ENCODE data around the gene GIGYF2. TPM values are rescaled to one million over a fixed set of nuclear protein-coding genes. Genes with fewer than 3 reads are reported as not detected.

Gene GIGYF2
- polyA plus RNA-seq, 1 experiment: 34.6 TPM

GRCh38 chr2:232817756-232818155 is 120.6 kb downstream of the GIGYF2 start:
- POLR2A ChIA-PET: no interaction called here
- H3K27me3 ChIP-seq (ENCODE audit: control insufficient read depth, insufficient read depth, low read length): no peaks in the 10 kb centered on the region
- no peak for DNase-seq (ENCODE audit: low read depth, low spot score)
- CTCF ChIA-PET: no interaction called here
- no peaks in the 10 kb centered on the region for H3K9me3 ChIP-seq (ENCODE audit: control insufficient read depth, insufficient read depth, low read length)
- no peak overlapping the region for H3K27ac ChIP-seq (ENCODE audit: low read depth, low read length)
- no peak for TF ChIP-seq CTCF (IDR thresholded peaks at IDR 0.05; ENCODE audit: low read depth, low read length)
- H3K4me3 ChIP-seq (ENCODE audit: low read depth, low read length): no peak overlapping the region

GRCh38 chr2:232829988-232830387 is 132.9 kb downstream of the GIGYF2 start:
- Histone ChIP-seq H3K9me3 (ENCODE audit: control insufficient read depth, insufficient read depth, low read length) (no peaks in the 10 kb centered on the region), H3K4me3 (ENCODE audit: low read depth, low read length) (no peak overlapping the region), H3K27me3 (ENCODE audit: control insufficient read depth, insufficient read depth, low read length) (no peaks in the 10 kb centered on the region), H3K27ac (ENCODE audit: low read depth, low read length) (no peak overlapping the region)
- no peak for DNase-seq (ENCODE audit: low read depth, low spot score)
- POLR2A ChIA-PET: no interaction called here
- no peak for TF ChIP-seq CTCF (IDR thresholded peaks at IDR 0.05; ENCODE audit: low read depth, low read length)
- CTCF ChIA-PET: interaction anchor here (2.2 kb wide), 1 partner anchor 23 kb away, joined by 5 read pairs; no protein-coding TSS in a partner anchor

DNA sequence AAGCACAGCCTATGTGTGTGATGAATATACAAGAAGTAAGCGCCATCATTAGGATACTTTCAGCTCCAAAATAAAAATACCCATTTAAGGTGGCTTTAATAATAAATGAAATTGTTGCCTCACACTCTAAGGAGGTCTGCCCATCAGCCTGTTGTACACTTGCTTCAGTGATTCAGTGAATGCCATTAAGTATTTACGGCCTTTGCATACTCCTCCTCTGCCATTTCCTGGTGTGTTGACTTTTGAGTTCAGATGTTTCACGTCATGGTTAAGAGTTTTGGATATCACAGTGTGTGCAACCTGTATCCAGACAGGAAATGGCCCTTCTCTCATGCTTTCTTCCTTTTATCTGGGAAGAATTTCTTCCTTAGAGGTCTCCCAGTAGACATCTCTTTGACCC is 134.4 kb downstream of the GIGYF2 start:
- Histone ChIP-seq H3K27me3 (ENCODE audit: control insufficient read depth, insufficient read depth, low read length) (no peaks in the 10 kb centered on the region), H3K9me3 (ENCODE audit: control insufficient read depth, insufficient read depth, low read length) (no peaks in the 10 kb centered on the region), H3K4me3 (ENCODE audit: low read depth, low read length) (no peak overlapping the region), H3K27ac (ENCODE audit: low read depth, low read length) (no peak overlapping the region)
- no peak for DNase-seq (ENCODE audit: low read depth, low spot score)
- POLR2A ChIA-PET: no interaction called here
- TF ChIP-seq CTCF (IDR thresholded peaks at IDR 0.05; ENCODE audit: low read depth, low read length): no peak
- CTCF ChIA-PET: interaction anchor here (0.5 to 2.2 kb wide), 3 partner anchors 21 to 222 kb away, joined by 4 to 5 read pairs (median 5); no protein-coding TSS in a partner anchor

GRCh38 chr2:232833830-232834229 is 136.7 kb downstream of the GIGYF2 start:
- CTCF ChIA-PET: no interaction called here
- Histone ChIP-seq H3K27ac (ENCODE audit: low read depth, low read length) (no peak overlapping the region), H3K4me3 (ENCODE audit: low read depth, low read length) (no peak overlapping the region), H3K9me3 (ENCODE audit: control insufficient read depth, insufficient read depth, low read length) (no peaks in the 10 kb centered on the region), H3K27me3 (ENCODE audit: control insufficient read depth, insufficient read depth, low read length) (no peaks in the 10 kb centered on the region)
- POLR2A ChIA-PET: no interaction called here
- DNase-seq (ENCODE audit: low read depth, low spot score): no peak
- no peak for TF ChIP-seq CTCF (IDR thresholded peaks at IDR 0.05; ENCODE audit: low read depth, low read length)

- H3K4me3 ChIP-seq (ENCODE audit: low read depth, low read length): no peak overlapping the region
- no peaks in the 10 kb centered on the region for H3K27me3 ChIP-seq (ENCODE audit: control insufficient read depth, insufficient read depth, low read length)
- POLR2A ChIA-PET: no interaction called here
- DNase-seq (ENCODE audit: low read depth, low spot score): no peak
- TF ChIP-seq CTCF (IDR thresholded peaks at IDR 0.05; ENCODE audit: low read depth, low read length): no peak
- H3K27ac ChIP-seq (ENCODE audit: low read depth, low read length): no peak overlapping the region
- no peaks in the 10 kb centered on the region for H3K9me3 ChIP-seq (ENCODE audit: control insufficient read depth, insufficient read depth, low read length)
- CTCF ChIA-PET: interaction anchor here (0.6 to 1.6 kb wide), 2 partner anchors 218 to 415 kb away, joined by 3 to 4 read pairs; no protein-coding TSS in a partner anchor
These were observed 138.6 kb downstream of the GIGYF2 start for GRCh38 chr2:232835687-232836208.

Data from AG04450 (cell line).